Esophagus muscularis mucosa (tissue), 4 donors: ENCODE results near the gene CORIN.

Experiments
- EP300 ChIP-seq: sonication (generic); formaldehyde crosslinking; IDR thresholded peaks from one replicate; pipeline ENCODE4 v1.6.1; 2017; ENCODE audit warnings: antibody characterized with exemption
- POLR2A ChIP-seq: fragments of 450-650 bp; IDR thresholded peaks from one replicate; pipeline ENCODE4 v1.6.1; 2017; ENCODE audit warnings: antibody characterized with exemption, moderate library complexity, mild to moderate bottlenecking, low read depth
- POLR2AphosphoS5 ChIP-seq, 2 donors: sonication (generic); formaldehyde crosslinking; IDR thresholded peaks; one replicate each; pipeline ENCODE4 v1.6.1; 2017; ENCODE audit warnings: antibody characterized with exemption in 2 of 2
- TF ChIP-seq, protein P1 (sequence below), 3 experiments: fragments of 200-600 bp in 2 of 3; fragments of 450-650 bp in 1 of 3; sonication (generic) in 2 of 3; IDR thresholded peaks; one replicate each; pipeline ENCODE4 v1.5.1; 2017 to 2019; ENCODE audit warnings: antibody characterized with exemption in 3 of 3, mild to moderate bottlenecking in 2 of 3, moderate library complexity in 1 of 3

DNA sequence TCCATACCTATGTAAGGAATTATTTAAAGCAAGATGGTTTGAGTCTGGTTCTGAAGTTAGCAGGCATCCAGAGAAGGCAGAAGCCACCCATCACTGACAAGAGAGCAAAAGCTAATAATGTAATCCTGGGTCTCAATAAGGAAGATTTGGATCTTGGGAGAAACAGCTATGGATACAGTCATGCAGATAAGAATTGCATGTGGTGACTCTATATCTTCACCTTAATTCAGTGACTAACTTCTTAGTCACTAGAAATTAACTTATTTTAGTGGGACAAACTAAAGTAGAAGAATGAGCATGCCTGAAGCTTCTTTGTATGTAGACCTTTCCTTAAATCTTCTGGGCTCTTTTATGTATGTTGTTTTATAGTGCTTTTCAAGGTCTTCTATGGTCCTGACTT lies 286.2 kb downstream of the CORIN start:
- TF ChIP-seq POLR2AphosphoS5 (IDR thresholded peaks at IDR 0.05) = no peak
- TF ChIP-seq, protein P1, sequence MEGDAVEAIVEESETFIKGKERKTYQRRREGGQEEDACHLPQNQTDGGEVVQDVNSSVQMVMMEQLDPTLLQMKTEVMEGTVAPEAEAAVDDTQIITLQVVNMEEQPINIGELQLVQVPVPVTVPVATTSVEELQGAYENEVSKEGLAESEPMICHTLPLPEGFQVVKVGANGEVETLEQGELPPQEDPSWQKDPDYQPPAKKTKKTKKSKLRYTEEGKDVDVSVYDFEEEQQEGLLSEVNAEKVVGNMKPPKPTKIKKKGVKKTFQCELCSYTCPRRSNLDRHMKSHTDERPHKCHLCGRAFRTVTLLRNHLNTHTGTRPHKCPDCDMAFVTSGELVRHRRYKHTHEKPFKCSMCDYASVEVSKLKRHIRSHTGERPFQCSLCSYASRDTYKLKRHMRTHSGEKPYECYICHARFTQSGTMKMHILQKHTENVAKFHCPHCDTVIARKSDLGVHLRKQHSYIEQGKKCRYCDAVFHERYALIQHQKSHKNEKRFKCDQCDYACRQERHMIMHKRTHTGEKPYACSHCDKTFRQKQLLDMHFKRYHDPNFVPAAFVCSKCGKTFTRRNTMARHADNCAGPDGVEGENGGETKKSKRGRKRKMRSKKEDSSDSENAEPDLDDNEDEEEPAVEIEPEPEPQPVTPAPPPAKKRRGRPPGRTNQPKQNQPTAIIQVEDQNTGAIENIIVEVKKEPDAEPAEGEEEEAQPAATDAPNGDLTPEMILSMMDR (IDR thresholded peaks at IDR 0.05) = no peak
- TF ChIP-seq EP300 = no peak
- TF ChIP-seq POLR2A = no peak
